GM12875 (cell line): ENCODE measurements around the gene PPP1R13B.

Experiments used
- H3K4me3 ChIP-seq: one replicate; pipeline ENCODE4 v1.5.1; 2011; ENCODE audit warnings: low read depth, low read length, control low read depth
- CTCF ChIP-seq: IDR thresholded peaks from 2 replicates; pipeline ENCODE4 v1.5.1; 2011; ENCODE audit warnings: low read depth, mild to moderate bottlenecking, control low read depth, inconsistent platforms, low read length, moderate library complexity, borderline replicate concordance; ENCODE audit not compliant: insufficient read depth

Gene PPP1R13B

DNA sequence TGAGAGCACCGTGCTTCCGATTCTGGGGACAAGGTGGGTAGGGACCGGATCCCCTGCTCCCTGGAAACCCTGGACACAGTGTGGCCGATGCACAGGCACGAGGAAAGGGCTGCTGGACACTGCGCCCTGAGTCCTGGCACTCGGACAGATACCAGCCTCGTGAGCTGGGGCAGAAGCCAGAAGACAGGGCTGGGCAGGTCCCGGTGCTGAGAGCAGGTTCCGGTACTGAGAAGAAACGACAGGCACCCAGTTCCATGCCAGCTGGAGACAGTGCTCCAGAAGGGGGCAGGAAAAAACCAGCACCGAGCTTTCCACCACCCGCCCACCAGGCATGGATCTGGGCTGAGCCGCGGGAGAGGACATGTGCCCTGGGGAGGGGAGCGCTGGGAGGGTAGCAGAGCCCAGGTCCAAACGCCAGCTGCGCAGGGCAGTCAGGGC, 138.6 kb downstream of the PPP1R13B start:
- no peak for TF ChIP-seq CTCF
- H3K4me3 ChIP-seq = no peak overlapping the region

- no peak overlapping the region for H3K4me3 ChIP-seq
- TF ChIP-seq CTCF = no peak
These were observed 139.8 kb downstream of the PPP1R13B start for GRCh38 chr14:103707329-103708263.

- no peak for TF ChIP-seq CTCF
- H3K4me3 ChIP-seq = no peak overlapping the region
These were observed 140.6 kb downstream of the PPP1R13B start for GRCh38 chr14:103706551-103707328.

GRCh38 chr14:103705504-103706284, 141.7 kb downstream of the PPP1R13B start:
- no peak for TF ChIP-seq CTCF
- H3K4me3 ChIP-seq = no peak overlapping the region

- no peak overlapping the region for H3K4me3 ChIP-seq
- TF ChIP-seq CTCF = no peak
These were observed 142.3 kb downstream of the PPP1R13B start for GRCh38 chr14:103705118-103705503.

DNA sequence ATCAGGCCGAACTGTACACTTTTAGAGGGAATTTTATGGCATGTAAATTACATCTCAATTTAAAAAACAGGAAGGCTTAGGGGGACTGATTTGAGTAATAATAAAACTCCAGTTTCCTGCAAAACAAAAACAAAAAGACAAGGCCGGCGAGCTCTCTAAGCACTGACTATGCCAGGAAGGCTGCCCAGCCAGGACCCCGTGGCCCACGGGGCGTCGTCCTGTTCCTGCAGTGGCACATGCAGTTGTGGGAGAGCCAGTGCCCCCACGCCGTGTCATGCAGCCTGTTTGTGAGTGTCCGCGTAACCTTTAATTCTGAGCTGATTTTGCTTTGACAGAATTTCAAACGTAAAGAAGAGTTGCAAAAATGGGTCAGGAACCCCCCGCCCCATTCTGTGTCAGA, 142.7 kb downstream of the PPP1R13B start:
- no peak for TF ChIP-seq CTCF
- H3K4me3 ChIP-seq = no peak overlapping the region
